DOHH2 (cell line): Measurements from ENCODE around the gene NOX5.

Experiments
- H3F3A ChIP-seq: fragments of 200-600 bp; sonication (generic), shearing (Covaris generic); 2 replicates; pipeline ENCODE4 v1.6.0; 2016; ENCODE audit warnings: antibody characterized with exemption, mild to moderate bottlenecking; ENCODE audit not compliant: control insufficient read depth, insufficient read depth
- H3K27ac ChIP-seq: fragments of 200-600 bp; sonication (generic); 2 replicates; pipeline ENCODE4 v1.5.1; 2014; ENCODE audit warnings: low read depth, mild to moderate bottlenecking, low read length, moderate library complexity
- H3K27me3 ChIP-seq: fragments of 200-600 bp; sonication (generic); 2 replicates; pipeline ENCODE4 v1.6.1; 2014; ENCODE audit warnings: mild to moderate bottlenecking, low read length, mixed read lengths; ENCODE audit not compliant: control insufficient read depth
- H3K36me3 ChIP-seq: fragments of 200-600 bp; sonication (generic); 2 replicates; pipeline ENCODE4 v1.6.1; 2014; ENCODE audit warnings: mild to moderate bottlenecking, low read length, moderate library complexity, mixed read lengths; ENCODE audit not compliant: control insufficient read depth
- H3K4me1 ChIP-seq: fragments of 200-600 bp; sonication (generic); 2 replicates; pipeline ENCODE4 v1.6.1; 2014; ENCODE audit warnings: mild to moderate bottlenecking, low read length, mixed read lengths; ENCODE audit not compliant: control insufficient read depth
- H3K4me2 ChIP-seq: fragments of 200-600 bp; sonication (generic); 2 replicates; pipeline ENCODE4 v1.6.0; 2014; ENCODE audit warnings: mild to moderate bottlenecking, low read length, moderate library complexity
- H3K4me3 ChIP-seq: fragments of 200-600 bp; sonication (generic); 2 replicates; pipeline ENCODE4 v1.5.1; 2014; ENCODE audit warnings: mild to moderate bottlenecking, low read length, mixed read lengths
- H3K79me2 ChIP-seq: fragments of 200-600 bp; sonication (generic); 2 replicates; pipeline ENCODE4 v1.6.1; 2014; ENCODE audit warnings: mild to moderate bottlenecking, low read length, mixed read lengths; ENCODE audit not compliant: control insufficient read depth
- H3K9me2 ChIP-seq: fragments of 200-600 bp; sonication (generic); replicated peaks from 2 replicates; pipeline ENCODE4 v1.6.1; 2014; ENCODE audit warnings: mild to moderate bottlenecking, low read length, mixed read lengths; ENCODE audit not compliant: control insufficient read depth
- H3K9me3 ChIP-seq: fragments of 200-600 bp; sonication (generic); 2 replicates; pipeline ENCODE4 v1.6.1; 2014; ENCODE audit warnings: antibody characterized with exemption, low read length, mixed read lengths; ENCODE audit not compliant: control insufficient read depth, insufficient read depth
- H4K20me1 ChIP-seq: fragments of 200-600 bp; sonication (generic); 2 replicates; pipeline ENCODE4 v1.6.0; 2014; ENCODE audit warnings: low read depth, mild to moderate bottlenecking, antibody characterized with exemption, low read length, moderate library complexity; ENCODE audit not compliant: control insufficient read depth, insufficient read depth
- EZH2phosphoT487 ChIP-seq: fragments of 200-600 bp; sonication (generic); IDR thresholded peaks from 2 replicates; pipeline ENCODE4 v1.6.1; 2017; ENCODE audit warnings: borderline replicate concordance, mild to moderate bottlenecking, antibody characterized with exemption, low read length, moderate library complexity, mixed read lengths
- TF ChIP-seq, protein P1 (sequence below): fragments of 200-600 bp; sonication (generic); IDR thresholded peaks from one replicate; pipeline ENCODE4 v1.5.1; 2014; ENCODE audit warnings: antibody characterized with exemption, mild to moderate bottlenecking, low read depth, low read length; ENCODE audit not compliant: poor library complexity, severe bottlenecking

Gene NOX5

DNA sequence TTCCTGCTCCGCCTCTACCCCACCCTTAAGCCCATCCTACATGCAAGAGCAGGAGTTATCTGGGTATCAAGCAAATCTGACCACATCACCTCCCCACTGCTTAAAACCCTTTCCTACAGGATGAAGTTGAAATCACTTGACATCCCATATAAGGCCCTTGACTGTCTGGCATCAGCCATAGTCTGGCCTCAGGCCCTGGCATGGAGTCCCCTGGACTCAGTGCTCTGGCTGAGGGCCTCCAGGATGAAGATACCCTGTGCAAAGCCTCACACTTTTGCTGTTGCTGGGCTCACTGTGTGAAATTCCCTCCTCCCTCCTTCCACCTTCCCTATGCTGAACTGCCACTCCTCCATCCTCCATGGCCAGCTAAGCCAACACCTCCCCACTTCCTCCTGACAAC is 80.8 kb downstream of the NOX5 start:
- Histone ChIP-seq H3K9me3 (no peaks in the 10 kb centered on the region), H3K27ac (no peak overlapping the region), H3K27me3 (peaks cover 3% of the 10 kb centered on the region; the same call in 1 of the 2 replicates), H3K4me2 (no peak overlapping the region), H3K36me3 (no peaks in the 10 kb centered on the region), H4K20me1 (no peaks in the 10 kb centered on the region), H3K4me3 (no peak overlapping the region), H3K4me1 (peaks cover 3% of the 10 kb centered on the region; the same call in 1 of the 2 replicates), H3F3A (no peaks in the 10 kb centered on the region), H3K9me2 (no peaks in the 10 kb centered on the region), H3K79me2 (no peaks in the 10 kb centered on the region)
- TF ChIP-seq EZH2phosphoT487 = no peak
- TF ChIP-seq, protein P1, sequence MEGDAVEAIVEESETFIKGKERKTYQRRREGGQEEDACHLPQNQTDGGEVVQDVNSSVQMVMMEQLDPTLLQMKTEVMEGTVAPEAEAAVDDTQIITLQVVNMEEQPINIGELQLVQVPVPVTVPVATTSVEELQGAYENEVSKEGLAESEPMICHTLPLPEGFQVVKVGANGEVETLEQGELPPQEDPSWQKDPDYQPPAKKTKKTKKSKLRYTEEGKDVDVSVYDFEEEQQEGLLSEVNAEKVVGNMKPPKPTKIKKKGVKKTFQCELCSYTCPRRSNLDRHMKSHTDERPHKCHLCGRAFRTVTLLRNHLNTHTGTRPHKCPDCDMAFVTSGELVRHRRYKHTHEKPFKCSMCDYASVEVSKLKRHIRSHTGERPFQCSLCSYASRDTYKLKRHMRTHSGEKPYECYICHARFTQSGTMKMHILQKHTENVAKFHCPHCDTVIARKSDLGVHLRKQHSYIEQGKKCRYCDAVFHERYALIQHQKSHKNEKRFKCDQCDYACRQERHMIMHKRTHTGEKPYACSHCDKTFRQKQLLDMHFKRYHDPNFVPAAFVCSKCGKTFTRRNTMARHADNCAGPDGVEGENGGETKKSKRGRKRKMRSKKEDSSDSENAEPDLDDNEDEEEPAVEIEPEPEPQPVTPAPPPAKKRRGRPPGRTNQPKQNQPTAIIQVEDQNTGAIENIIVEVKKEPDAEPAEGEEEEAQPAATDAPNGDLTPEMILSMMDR = no peak

DNA sequence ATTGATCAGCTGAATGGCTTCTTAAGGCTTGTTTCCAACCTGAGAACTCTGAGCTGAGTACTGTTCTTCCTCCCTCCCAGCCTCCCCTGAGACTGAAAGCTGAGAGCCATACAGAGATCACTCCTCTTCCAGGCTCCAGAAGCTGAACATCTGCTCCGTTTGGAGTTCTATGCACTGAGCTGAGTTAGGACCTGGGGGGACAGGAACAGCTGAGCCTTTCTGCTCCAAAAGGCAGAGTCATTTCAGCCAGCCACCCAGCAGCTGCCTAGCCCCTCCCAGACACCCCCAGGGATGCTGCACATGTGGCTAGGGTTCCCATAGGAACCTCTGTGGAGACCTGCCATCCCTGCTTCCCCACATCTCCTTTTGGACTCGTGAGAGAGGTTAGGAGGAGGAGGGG is 81.7 kb downstream of the NOX5 start:
- Histone ChIP-seq H3K27ac (no peak overlapping the region), H3F3A (no peaks in the 10 kb centered on the region), H3K4me1 (no peaks in the 10 kb centered on the region), H3K4me2 (no peak overlapping the region), H3K9me3 (no peaks in the 10 kb centered on the region), H3K79me2 (no peaks in the 10 kb centered on the region), H3K27me3 (peaks cover 3% of the 10 kb centered on the region; the same call in 1 of the 2 replicates), H4K20me1 (no peaks in the 10 kb centered on the region), H3K36me3 (no peaks in the 10 kb centered on the region), H3K9me2 (no peaks in the 10 kb centered on the region), H3K4me3 (no peak overlapping the region)
- no peak for TF ChIP-seq EZH2phosphoT487
- TF ChIP-seq, protein P1 = no peak

DNA sequence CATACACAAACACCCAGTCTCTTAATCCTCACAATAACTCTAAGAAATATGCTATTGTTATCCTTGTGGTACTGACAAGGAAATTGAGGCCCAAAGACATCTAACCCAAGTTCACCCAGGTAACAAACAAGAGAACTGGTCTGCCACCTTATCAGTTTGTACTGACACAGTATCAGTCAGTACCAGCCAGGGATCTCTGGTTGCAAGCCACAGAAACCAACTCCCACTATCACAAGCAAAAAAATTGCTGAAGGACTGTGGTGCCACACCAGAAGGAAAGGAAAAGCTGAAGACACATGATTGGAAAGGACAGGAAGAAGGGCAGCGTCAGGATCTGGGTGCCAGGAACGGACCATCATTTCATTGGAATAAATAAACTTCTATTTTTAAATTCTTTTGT is 82.1 kb downstream of the NOX5 start:
- Histone ChIP-seq H3K36me3 (no peaks in the 10 kb centered on the region), H3K4me2 (no peak overlapping the region), H3K79me2 (no peaks in the 10 kb centered on the region), H3K9me3 (no peaks in the 10 kb centered on the region), H3K27ac (no peak overlapping the region), H3K27me3 (peaks cover 3% of the 10 kb centered on the region; the same call in 1 of the 2 replicates), H4K20me1 (no peaks in the 10 kb centered on the region), H3F3A (no peaks in the 10 kb centered on the region), H3K4me3 (no peak overlapping the region), H3K9me2 (no peaks in the 10 kb centered on the region), H3K4me1 (no peaks in the 10 kb centered on the region)
- TF ChIP-seq EZH2phosphoT487 = no peak
- TF ChIP-seq, protein P1 = no peak
